GM23248 (cell line): ENCODE data around the gene CATSPER1.

Experiments
- EZH2 ChIP-seq: fragments of 200-600 bp; sonication (generic); IDR thresholded peaks from 2 replicates; pipeline ENCODE4 v1.6.1; 2018; ENCODE audit warnings: antibody characterized with exemption, mild to moderate bottlenecking; ENCODE audit not compliant: insufficient read depth, poor library complexity, severe bottlenecking
- EZH2phosphoT487 ChIP-seq: fragments of 200-600 bp; sonication (generic); IDR thresholded peaks from 2 replicates; pipeline ENCODE4 v1.6.1; 2018; ENCODE audit warnings: antibody characterized with exemption, moderate library complexity, mild to moderate bottlenecking, low read depth; ENCODE audit not compliant: insufficient read depth

DNA sequence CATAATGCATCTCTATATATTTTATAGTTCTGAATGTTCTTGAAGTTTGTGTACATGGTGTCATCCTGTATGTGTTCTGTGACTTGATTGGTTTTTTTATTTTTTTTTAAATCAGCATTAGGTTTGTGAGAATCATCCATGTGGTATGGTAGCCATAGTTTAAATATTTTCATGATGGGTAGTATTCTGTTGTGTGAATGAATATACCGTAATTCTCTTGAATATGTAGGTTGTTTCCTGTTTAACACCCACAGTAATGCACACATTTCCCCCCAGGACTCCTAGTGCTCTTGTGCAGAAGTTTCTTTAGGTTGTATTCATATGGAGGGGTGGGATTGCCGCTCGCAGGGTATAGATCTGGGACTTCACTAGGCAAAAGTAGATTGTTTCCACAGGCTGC lies 45.8 kb upstream of the CATSPER1 start:
- TF ChIP-seq EZH2 (no peak), EZH2phosphoT487 (no peak)
